WTC11 (cell line): Measurements from ENCODE around the gene PLEKHB1. TPM values are rescaled to one million over a fixed set of nuclear protein-coding genes. Genes with fewer than 3 reads are reported as not detected.

Experiments
- total RNA-seq: library from RNA; stranded (reverse); gene quantifications from 3 replicates; pipeline ENCODE4 v1.2.3, GENCODE V29; 2021

Gene PLEKHB1
- total RNA-seq, 1 experiment from 2014 or later: 12.0 TPM

Other genes with a start within 250 kb of the PLEKHB1 start
- gene FAM168A, start 48.5 kb upstream of the PLEKHB1 start, total RNA-seq: 23.6 to 25.9 TPM (median 24.2 TPM) in 3 replicates
- gene RAB6A, start 114.5 kb downstream of the PLEKHB1 start, total RNA-seq: 103 to 114 TPM (median 107 TPM) in 3 replicates
- 38.7 to 40.6 TPM (median 39.4 TPM) in 3 replicates for gene MRPL48, start 141.3 kb downstream of the PLEKHB1 start, total RNA-seq
- gene COA4, start 230.3 kb downstream of the PLEKHB1 start, total RNA-seq: 105 to 114 TPM (median 107 TPM) in 3 replicates
- gene PAAF1, start 230.4 kb downstream of the PLEKHB1 start, total RNA-seq: 27.7 to 35.0 TPM (median 33.5 TPM) in 3 replicates